Natural killer cell treated with Interleukin-12 subunit alpha and Interleukin-12 subunit beta and Interleukin-15 and Interleukin-18, amount 100 ng/mL, for 72 hours (primary cell): ENCODE results near the gene RFTN1. TPM values are rescaled to one million over a fixed set of nuclear protein-coding genes. Genes with fewer than 3 reads are reported as not detected.
"Not testable (repeated sequence)": the region's sequence is repeated elsewhere in the genome, so short reads cannot be mapped to it uniquely, and the experiment has no call there.

ENCODE experiments used
- ATAC-seq, 2 donors: fragments of 150-1000 bp; cut with Tn5 transposase in 1 of 2; sonication (Bioruptor Pico), chemical (Tn5 transposase) in 1 of 2; 2 replicates each; pipeline ENCODE4 v1.10.0; 2021
- DNase-seq: peaks from one replicate; pipeline ENCODE4 v3.0.0; 2022; ENCODE audit warnings: low spot score
- H3K27ac Mint-ChIP-seq, 2 donors: 1 replicate in 1 of 2; 2 replicates in 1 of 2; pipeline ENCODE4 v1.8.0; 2022; ENCODE audit warnings: mixed read lengths in 2 of 2, mild to moderate bottlenecking in 1 of 2, moderate library complexity in 1 of 2
- H3K27me3 Mint-ChIP-seq, 2 donors: 1 replicate in 1 of 2; 2 replicates in 1 of 2; pipeline ENCODE4 v1.8.0; 2022; ENCODE audit warnings: mixed read lengths in 2 of 2
- H3K36me3 Mint-ChIP-seq: one replicate; pipeline ENCODE4 v1.8.0; 2022; ENCODE audit warnings: mixed read lengths
- H3K4me1 Mint-ChIP-seq, 2 donors: 1 replicate in 1 of 2; 2 replicates in 1 of 2; pipeline ENCODE4 v1.8.0; 2022; ENCODE audit warnings: low read depth in 2 of 2, mixed read lengths in 2 of 2, mild to moderate bottlenecking in 1 of 2
- H3K4me3 Mint-ChIP-seq: one replicate; pipeline ENCODE4 v1.8.0; 2022; ENCODE audit warnings: mixed read lengths
- H3K9me3 Mint-ChIP-seq: 2 replicates; pipeline ENCODE4 v1.8.0; 2022; ENCODE audit warnings: mixed read lengths
- total RNA-seq, 2 donors: library from RNA; stranded (reverse); gene quantifications; one replicate each; pipeline ENCODE4 v1.2.3, GENCODE V29; 2022

The RFTN1 gene
- total RNA-seq, 2 donors from 2014 or later, result 194 to 201 TPM

- no peak for ATAC-seq
- Mint-ChIP-seq H3K27me3 (no peaks in the 10 kb centered on the region), H3K36me3 (peaks cover 30% of the 10 kb centered on the region), H3K27ac (peak overlapping the region; percentile 68), H3K9me3 (no peaks in the 10 kb centered on the region), H3K4me1 (peaks cover 45 to 46% of the 10 kb centered on the region in 2 donors), H3K4me3 (no peak overlapping the region)
- no peak for DNase-seq
These were observed 192.8 kb downstream of the RFTN1 start for GRCh38 chr3:16320711-16321110.

- no peak for ATAC-seq
- no peaks in the 10 kb centered on the region for H3K9me3 Mint-ChIP-seq
These were observed 193.8 kb downstream of the RFTN1 start for GRCh38 chr3:16319723-16320122.

GRCh38 chr3:16319307-16319706 is 194.2 kb downstream of the RFTN1 start:
- ATAC-seq (peak; percentile 74 to 88), DNase-seq (no peak)
- H3K9me3 Mint-ChIP-seq, result no peaks in the 10 kb centered on the region
- H3K27ac Mint-ChIP-seq, result peak overlapping the region; percentile 68
- peaks cover 31% of the 10 kb centered on the region for H3K36me3 Mint-ChIP-seq
- peaks cover 44 to 47% of the 10 kb centered on the region in 2 donors for H3K4me1 Mint-ChIP-seq
- no peak overlapping the region for H3K4me3 Mint-ChIP-seq
- H3K27me3 Mint-ChIP-seq, result no peaks in the 10 kb centered on the region

More at GRCh38 chr3:16319723-16320122, 193.8 kb downstream of the RFTN1 start:
- no peak overlapping the region for H3K4me3 Mint-ChIP-seq
- peaks cover 45 to 47% of the 10 kb centered on the region in 2 donors for H3K4me1 Mint-ChIP-seq
- peaks cover 31% of the 10 kb centered on the region for H3K36me3 Mint-ChIP-seq
- peak overlapping the region; percentile 68 for H3K27ac Mint-ChIP-seq
- DNase-seq, result no peak
- H3K27me3 Mint-ChIP-seq, result no peaks in the 10 kb centered on the region

GRCh38 chr3:16318176-16318575 is 195.3 kb downstream of the RFTN1 start:
- Mint-ChIP-seq H3K4me3 (no peak overlapping the region), H3K4me1 (peaks cover 48 to 50% of the 10 kb centered on the region in 2 donors), H3K9me3 (no peaks in the 10 kb centered on the region), H3K36me3 (peaks cover 31% of the 10 kb centered on the region), H3K27me3 (no peaks in the 10 kb centered on the region), H3K27ac (peak overlapping the region; percentile 68)
- DNase-seq (no peak), ATAC-seq (no peak)

- no peak for DNase-seq
- H3K36me3 Mint-ChIP-seq, result peaks cover 31% of the 10 kb centered on the region
- no peak for ATAC-seq
- peaks cover 49 to 51% of the 10 kb centered on the region in 2 donors for H3K4me1 Mint-ChIP-seq
- peak overlapping the region; percentile 68 for H3K27ac Mint-ChIP-seq
- no peaks in the 10 kb centered on the region for H3K9me3 Mint-ChIP-seq
- H3K4me3 Mint-ChIP-seq, result no peak overlapping the region
- H3K27me3 Mint-ChIP-seq, result no peaks in the 10 kb centered on the region
These were observed 195.9 kb downstream of the RFTN1 start for GRCh38 chr3:16317561-16317945.

GRCh38 chr3:16316847-16317560 is 196.5 kb downstream of the RFTN1 start:
- no peaks in the 10 kb centered on the region for H3K9me3 Mint-ChIP-seq
- no peak for ATAC-seq
- H3K36me3 Mint-ChIP-seq, result peaks cover 31% of the 10 kb centered on the region
- peak overlapping the region; percentile 47 to 55 for H3K27ac Mint-ChIP-seq
- H3K4me1 Mint-ChIP-seq, result peaks cover 55 to 57% of the 10 kb centered on the region in 2 donors
- DNase-seq, result no peak
- peak overlapping the region; percentile 3 for H3K4me3 Mint-ChIP-seq
- H3K27me3 Mint-ChIP-seq, result no peaks in the 10 kb centered on the region

- no peak for DNase-seq
- ATAC-seq, result no peak
- peak overlapping the region; percentile 55 to 73 for H3K27ac Mint-ChIP-seq
- peaks cover 61 to 63% of the 10 kb centered on the region in 2 donors for H3K4me1 Mint-ChIP-seq
- H3K27me3 Mint-ChIP-seq, result no peaks in the 10 kb centered on the region
- H3K4me3 Mint-ChIP-seq, result no peak overlapping the region
- H3K9me3 Mint-ChIP-seq, result no peaks in the 10 kb centered on the region
- H3K36me3 Mint-ChIP-seq, result peaks cover 34% of the 10 kb centered on the region
These were observed 197.1 kb downstream of the RFTN1 start for GRCh38 chr3:16316396-16316795.

- Mint-ChIP-seq H3K4me1 (peaks cover 56 to 58% of the 10 kb centered on the region in 2 donors), H3K4me3 (no peak overlapping the region), H3K9me3 (no peaks in the 10 kb centered on the region), H3K36me3 (peaks cover 26% of the 10 kb centered on the region), H3K27ac (peak overlapping the region; percentile 55 to 73), H3K27me3 (no peaks in the 10 kb centered on the region)
- ATAC-seq, result no peak
- DNase-seq, result no peak
These were observed 197.9 kb downstream of the RFTN1 start for GRCh38 chr3:16315623-16316022.

- H3K4me3 Mint-ChIP-seq, result no peak overlapping the region
- peak overlapping the region; percentile 64 to 80 for H3K27ac Mint-ChIP-seq
- peaks cover 54 to 58% of the 10 kb centered on the region in 2 donors for H3K4me1 Mint-ChIP-seq
These were observed 199.4 kb downstream of the RFTN1 start for GRCh38 chr3:16313886-16314645.

GRCh38 chr3:16311960-16312451 is 201.5 kb downstream of the RFTN1 start:
- Mint-ChIP-seq H3K4me3 (peak overlapping the region; percentile 63), H3K27me3 (no peaks in the 10 kb centered on the region), H3K36me3 (peaks cover 25% of the 10 kb centered on the region), H3K9me3 (no peaks in the 10 kb centered on the region), H3K27ac (peak overlapping the region; percentile 80 to 90), H3K4me1 (peaks cover 54 to 59% of the 10 kb centered on the region in 2 donors)
- DNase-seq (no peak), ATAC-seq (peak; percentile 68 to 69)

More at GRCh38 chr3:16313886-16314645, 199.4 kb downstream of the RFTN1 start:
- no peak for DNase-seq
- Mint-ChIP-seq H3K36me3 (peaks cover 15% of the 10 kb centered on the region), H3K9me3 (no peaks in the 10 kb centered on the region), H3K27me3 (no peaks in the 10 kb centered on the region)
- no peak for ATAC-seq

GRCh38 chr3:16310486-16310885 is 203.0 kb downstream of the RFTN1 start:
- Mint-ChIP-seq H3K36me3 (peaks cover 27% of the 10 kb centered on the region), H3K4me3 (peak overlapping the region; percentile 74)
- H3K27me3 Mint-ChIP-seq, result not testable (repeated sequence)

GRCh38 chr3:16309558-16309957 is 203.9 kb downstream of the RFTN1 start:
- ATAC-seq (peak; percentile 88 to 95), DNase-seq (peak; percentile 65)
- H3K27me3 Mint-ChIP-seq, result no peaks in the 10 kb centered on the region
- H3K4me3 Mint-ChIP-seq, result peak overlapping the region; percentile 74
- peaks cover 60 to 68% of the 10 kb centered on the region in 2 donors for H3K4me1 Mint-ChIP-seq
- H3K36me3 Mint-ChIP-seq, result peaks cover 33% of the 10 kb centered on the region
- peak overlapping the region; percentile 88 to 96 for H3K27ac Mint-ChIP-seq
- H3K9me3 Mint-ChIP-seq, result no peaks in the 10 kb centered on the region

More at GRCh38 chr3:16310486-16310885, 203.0 kb downstream of the RFTN1 start:
- H3K9me3 Mint-ChIP-seq, DNase-seq, ATAC-seq: not testable (repeated sequence)
- peaks cover 51 to 59% of the 10 kb centered on the region in 2 donors for H3K4me1 Mint-ChIP-seq
- H3K27ac Mint-ChIP-seq, result peak overlapping the region; percentile 88 to 96

- Mint-ChIP-seq H3K4me1 (peaks cover 62 to 71% of the 10 kb centered on the region in 2 donors), H3K36me3 (peaks cover 38% of the 10 kb centered on the region), H3K27ac (peak overlapping the region; percentile 88 to 96), H3K27me3 (no peaks in the 10 kb centered on the region), H3K9me3 (no peaks in the 10 kb centered on the region), H3K4me3 (no peak overlapping the region)
- DNase-seq (no peak), ATAC-seq (no peak)
These were observed 204.8 kb downstream of the RFTN1 start for GRCh38 chr3:16308727-16309126.
